ENCODE measurements around the gene FHL5. TPM values are rescaled to one million over a fixed set of nuclear protein-coding genes. Genes with fewer than 3 reads are reported as not detected.
"Not testable (repeated sequence)": the region's sequence is repeated elsewhere in the genome, so short reads cannot be mapped to it uniquely, and the experiment has no call there.

FHL5 gene
- total RNA-seq, 1 experiment from 2014 or later = not detected

- Histone ChIP-seq H3K36me3 (no peaks in the 10 kb centered on the region), H3K4me3 (no peak overlapping the region), H3K9me3 (replicated peaks) (no peaks in the 10 kb centered on the region; the same call in 1 of the 2 replicates), H3K27ac (no peak overlapping the region), H3K27me3 (no peaks in the 10 kb centered on the region), H3K4me1 (no peaks in the 10 kb centered on the region)
- DNase-seq = no peak
These were observed 68.3 kb downstream of the FHL5 start for GRCh38 chr6:96631248-96631647.

DNA sequence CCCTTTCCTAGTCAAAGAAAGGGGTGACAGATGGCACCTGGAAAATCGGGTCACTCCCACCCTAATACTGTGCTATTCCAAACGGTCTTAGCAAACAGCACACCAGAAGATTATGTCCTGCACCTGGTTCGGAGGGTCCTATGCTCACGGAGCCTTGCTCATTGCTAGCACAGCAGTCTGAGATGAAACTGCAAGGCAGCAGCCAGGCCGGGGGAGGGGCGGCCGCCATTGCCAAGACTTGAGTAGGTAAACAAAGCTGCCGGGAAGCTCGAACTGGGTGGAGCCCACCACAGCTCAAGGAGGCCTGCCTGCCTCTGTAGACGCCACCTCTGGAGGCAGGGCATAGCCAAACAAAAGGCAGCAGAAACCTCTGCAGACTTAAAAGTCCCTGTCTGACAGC is 75.1 kb downstream of the FHL5 start:
- not testable (repeated sequence) for H3K4me1 ChIP-seq; H3K4me3 ChIP-seq; H3K36me3 ChIP-seq; H3K27me3 ChIP-seq; H3K27ac ChIP-seq; DNase-seq; H3K9me3 ChIP-seq (replicated peaks)

DNA sequence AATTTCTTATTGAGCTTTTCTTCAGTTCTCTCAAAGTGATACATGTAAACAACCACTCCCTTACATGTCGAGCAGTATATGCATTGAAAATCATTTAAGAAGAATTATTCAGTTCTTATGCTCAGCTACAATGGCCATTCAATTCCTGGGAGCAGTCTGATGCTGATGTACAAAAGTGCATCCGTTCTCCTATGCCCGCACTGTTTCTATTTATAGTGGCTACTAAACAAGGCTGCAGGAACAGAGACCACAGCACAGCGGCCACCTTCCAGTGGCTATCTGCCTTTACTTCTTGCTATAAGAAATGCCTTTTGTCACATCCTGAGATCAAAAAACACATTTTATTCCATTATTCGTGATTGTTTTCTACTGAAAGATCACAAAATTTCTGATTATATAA is 82.2 kb downstream of the FHL5 start:
- H3K4me3 ChIP-seq = no peak overlapping the region
- DNase-seq = no peak
- no peaks in the 10 kb centered on the region for H3K4me1 ChIP-seq
- H3K27me3 ChIP-seq = peaks cover 3% of the 10 kb centered on the region; the same call in 1 of the 2 replicates
- no peaks in the 10 kb centered on the region for H3K9me3 ChIP-seq (replicated peaks)
- H3K27ac ChIP-seq = no peak overlapping the region
- no peaks in the 10 kb centered on the region for H3K36me3 ChIP-seq

DNA sequence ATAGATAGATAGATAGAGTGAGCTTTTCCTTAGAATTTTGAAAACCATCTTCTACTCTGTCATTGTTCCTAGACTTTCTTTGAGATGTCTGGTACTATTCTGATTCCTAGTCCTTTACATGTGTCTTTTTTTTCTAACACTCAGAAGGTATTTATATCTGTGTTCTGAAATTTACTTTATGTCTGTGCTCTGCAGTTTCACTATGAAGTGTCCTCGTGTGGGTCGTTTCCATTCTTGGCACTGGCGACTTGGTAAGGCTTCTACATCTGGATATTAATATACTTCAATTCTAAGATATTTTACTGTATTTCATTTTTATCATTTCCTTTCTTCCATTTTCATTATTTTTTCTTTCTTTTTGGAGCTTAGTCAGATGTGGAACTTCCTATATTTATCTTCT is 87.0 kb downstream of the FHL5 start:
- no peak overlapping the region for H3K27ac ChIP-seq
- no peak for DNase-seq

GRCh38 chr6:96651816-96652215 is 88.9 kb downstream of the FHL5 start:
- Histone ChIP-seq H3K27me3 (no peaks in the 10 kb centered on the region), H3K27ac (no peak overlapping the region), H3K4me3 (no peak overlapping the region), H3K9me3 (replicated peaks) (no peaks in the 10 kb centered on the region), H3K36me3 (no peaks in the 10 kb centered on the region), H3K4me1 (no peaks in the 10 kb centered on the region)
- no peak for DNase-seq

More for the DNA sequence above, 87.0 kb downstream of the FHL5 start:
- no peaks in the 10 kb centered on the region for H3K4me1 ChIP-seq
- H3K36me3 ChIP-seq = no peaks in the 10 kb centered on the region
- H3K4me3 ChIP-seq = no peak overlapping the region
- no peaks in the 10 kb centered on the region for H3K9me3 ChIP-seq (replicated peaks)
- peaks cover 3% of the 10 kb centered on the region; the same call in 1 of the 2 replicates for H3K27me3 ChIP-seq

- Histone ChIP-seq H3K4me1 (no peaks in the 10 kb centered on the region), H3K9me3 (replicated peaks) (no peaks in the 10 kb centered on the region)
- no peak for DNase-seq
These were observed 89.6 kb downstream of the FHL5 start for GRCh38 chr6:96652552-96652951.

DNA sequence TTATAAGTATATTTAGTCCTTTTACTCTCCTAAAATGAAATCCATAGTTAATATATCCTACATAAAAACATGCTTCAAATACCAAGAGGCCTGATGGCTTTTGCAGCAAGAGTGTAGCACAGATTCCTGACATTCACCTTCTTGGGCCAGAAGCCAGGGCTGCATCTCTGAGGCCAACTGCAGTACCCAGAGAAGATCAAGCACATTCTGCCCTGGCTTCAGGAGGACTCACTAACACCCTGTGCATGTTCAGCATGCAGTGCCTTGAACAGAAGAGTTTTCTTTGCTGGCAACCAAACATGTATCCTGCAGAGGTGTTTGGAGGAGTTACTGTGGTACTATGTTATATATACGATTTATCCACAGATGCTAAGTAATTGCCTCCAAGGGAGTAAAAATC is 90.3 kb downstream of the FHL5 start:
- Histone ChIP-seq H3K4me3 (no peak overlapping the region), H3K4me1 (no peaks in the 10 kb centered on the region), H3K9me3 (replicated peaks) (no peaks in the 10 kb centered on the region), H3K27me3 (no peaks in the 10 kb centered on the region), H3K27ac (no peak overlapping the region), H3K36me3 (no peaks in the 10 kb centered on the region)
- no peak for DNase-seq

More at GRCh38 chr6:96652552-96652951, 89.6 kb downstream of the FHL5 start:
- H3K27ac ChIP-seq = no peak overlapping the region
- no peaks in the 10 kb centered on the region for H3K27me3 ChIP-seq
- no peaks in the 10 kb centered on the region for H3K36me3 ChIP-seq
- no peak overlapping the region for H3K4me3 ChIP-seq

GRCh38 chr6:96656567-96656966 is 93.6 kb downstream of the FHL5 start:
- no peak for DNase-seq
- Histone ChIP-seq H3K27me3 (no peaks in the 10 kb centered on the region), H3K4me1 (no peaks in the 10 kb centered on the region), H3K27ac (no peak overlapping the region), H3K36me3 (no peaks in the 10 kb centered on the region), H3K4me3 (no peak overlapping the region), H3K9me3 (replicated peaks) (no peaks in the 10 kb centered on the region)

DNA sequence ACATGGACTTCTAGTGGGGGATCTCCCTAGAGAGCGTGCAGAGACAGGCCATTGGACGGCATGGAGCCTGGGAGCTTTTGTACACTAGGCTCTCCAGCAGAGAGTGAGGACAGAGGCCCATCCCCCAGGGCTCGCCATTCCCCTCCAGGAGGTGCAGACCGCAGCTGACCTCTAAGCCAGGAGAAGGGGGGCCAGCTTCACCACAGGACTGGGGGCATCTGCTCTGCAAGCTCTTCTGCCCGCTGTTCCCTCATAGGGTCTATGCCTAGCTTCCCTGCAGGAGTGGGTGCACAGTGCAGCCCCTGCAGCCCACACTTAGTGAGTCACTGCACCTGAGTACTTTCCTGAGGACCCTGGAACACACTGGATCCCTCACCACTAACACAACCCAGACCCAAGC is 94.4 kb downstream of the FHL5 start:
- Histone ChIP-seq H3K4me1 (no peaks in the 10 kb centered on the region), H3K4me3 (no peak overlapping the region), H3K27ac (no peak overlapping the region), H3K27me3 (no peaks in the 10 kb centered on the region), H3K9me3 (replicated peaks) (no peaks in the 10 kb centered on the region), H3K36me3 (no peaks in the 10 kb centered on the region)
- peak in 1 of 2 experiments; percentile 2 for DNase-seq

- no peak for DNase-seq
- Histone ChIP-seq H3K9me3 (replicated peaks) (no peaks in the 10 kb centered on the region), H3K36me3 (no peaks in the 10 kb centered on the region), H3K4me3 (no peak overlapping the region), H3K27me3 (no peaks in the 10 kb centered on the region), H3K27ac (no peak overlapping the region), H3K4me1 (no peaks in the 10 kb centered on the region)
These were observed 96.3 kb downstream of the FHL5 start for GRCh38 chr6:96659084-96659845.

Other genes starting within 250 kb of the FHL5 start
- 25.0 and 25.4 TPM in 2 replicates for gene UFL1, start 41.3 kb upstream of the FHL5 start, total RNA-seq (2014; rRNA removed; shearing (Covaris generic))

Data from SJCRH30 (cell line).